LNCaP clone FGC (cell line): ENCODE measurements around the gene AGBL4.

Source experiments
- DNase-seq: peaks from one replicate; pipeline ENCODE4 v3.0.0-alpha.2; 2011; ENCODE audit warnings: low read depth
- H3K4me3 ChIP-seq: 2 replicates; pipeline ENCODE4 v1.5.1; 2011; ENCODE audit warnings: mild to moderate bottlenecking, low read depth, low read length, control low read depth
- TF ChIP-seq, protein P1 (sequence below): IDR thresholded peaks from 2 replicates; pipeline ENCODE4 v1.5.1; 2012; ENCODE audit warnings: mild to moderate bottlenecking; ENCODE audit not compliant: control insufficient read depth, insufficient read depth; ENCODE audit errors: extremely low read depth

The AGBL4 gene

GRCh38 chr1:48548985-48549384 lies 1474.8 kb downstream of the AGBL4 start:
- no peak for DNase-seq
- TF ChIP-seq, protein P1, sequence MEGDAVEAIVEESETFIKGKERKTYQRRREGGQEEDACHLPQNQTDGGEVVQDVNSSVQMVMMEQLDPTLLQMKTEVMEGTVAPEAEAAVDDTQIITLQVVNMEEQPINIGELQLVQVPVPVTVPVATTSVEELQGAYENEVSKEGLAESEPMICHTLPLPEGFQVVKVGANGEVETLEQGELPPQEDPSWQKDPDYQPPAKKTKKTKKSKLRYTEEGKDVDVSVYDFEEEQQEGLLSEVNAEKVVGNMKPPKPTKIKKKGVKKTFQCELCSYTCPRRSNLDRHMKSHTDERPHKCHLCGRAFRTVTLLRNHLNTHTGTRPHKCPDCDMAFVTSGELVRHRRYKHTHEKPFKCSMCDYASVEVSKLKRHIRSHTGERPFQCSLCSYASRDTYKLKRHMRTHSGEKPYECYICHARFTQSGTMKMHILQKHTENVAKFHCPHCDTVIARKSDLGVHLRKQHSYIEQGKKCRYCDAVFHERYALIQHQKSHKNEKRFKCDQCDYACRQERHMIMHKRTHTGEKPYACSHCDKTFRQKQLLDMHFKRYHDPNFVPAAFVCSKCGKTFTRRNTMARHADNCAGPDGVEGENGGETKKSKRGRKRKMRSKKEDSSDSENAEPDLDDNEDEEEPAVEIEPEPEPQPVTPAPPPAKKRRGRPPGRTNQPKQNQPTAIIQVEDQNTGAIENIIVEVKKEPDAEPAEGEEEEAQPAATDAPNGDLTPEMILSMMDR: no peak
- H3K4me3 ChIP-seq: no peak overlapping the region

GRCh38 chr1:48547561-48548220 lies 1476.1 kb downstream of the AGBL4 start:
- TF ChIP-seq, protein P1: no peak
- DNase-seq: no peak
- H3K4me3 ChIP-seq: no peak overlapping the region

- TF ChIP-seq, protein P1: no peak
- H3K4me3 ChIP-seq: no peak overlapping the region
- DNase-seq: no peak
These were observed 1479.9 kb downstream of the AGBL4 start for GRCh38 chr1:48543854-48544253.

DNA sequence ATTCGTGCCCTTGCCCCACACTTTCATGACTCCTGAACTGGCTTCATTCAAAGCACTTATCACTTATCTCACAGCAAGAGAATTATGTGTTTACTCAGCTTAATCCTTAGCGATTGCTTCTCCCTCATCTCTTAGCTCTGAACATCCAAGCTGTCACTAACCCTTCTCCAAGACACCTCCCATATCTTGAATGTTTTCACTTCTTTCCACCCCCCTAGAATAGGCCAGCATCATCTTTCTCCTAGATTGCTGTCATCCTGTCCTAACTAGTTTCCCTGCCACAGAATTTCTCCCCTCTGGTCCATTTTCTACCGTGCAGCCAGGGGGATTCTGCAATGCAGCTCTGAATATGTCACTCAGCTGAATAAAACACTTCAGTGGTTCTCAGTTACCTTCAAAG lies 1483.2 kb downstream of the AGBL4 start:
- TF ChIP-seq, protein P1: no peak

GRCh38 chr1:48536477-48536876 lies 1487.3 kb downstream of the AGBL4 start:
- DNase-seq: no peak

More for the DNA sequence above, 1483.2 kb downstream of the AGBL4 start:
- DNase-seq: no peak
- H3K4me3 ChIP-seq: no peak overlapping the region

GRCh38 chr1:48532976-48533375 lies 1490.8 kb downstream of the AGBL4 start:
- TF ChIP-seq, protein P1: no peak
- DNase-seq: no peak
- no peak overlapping the region for H3K4me3 ChIP-seq

More at GRCh38 chr1:48536477-48536876, 1487.3 kb downstream of the AGBL4 start:
- no peak overlapping the region for H3K4me3 ChIP-seq
- TF ChIP-seq, protein P1: no peak
